HepG2 (cell line): ENCODE results near the gene NEDD8. TPM values are rescaled to one million over a fixed set of nuclear protein-coding genes. Genes with fewer than 3 reads are reported as not detected.
A peak's percentile ranks its signal among the peaks of the same experiment; 100 is the strongest.

Source experiments
- EEA1 ChIP-seq: sonication (generic); formaldehyde crosslinking; IDR thresholded peaks from 2 replicates; pipeline ENCODE4 v1.5.1; 2020; ENCODE audit warnings: mild to moderate bottlenecking, missing genetic modification reagents, borderline replicate concordance
- ESRRA ChIP-seq: sonication (generic); formaldehyde crosslinking; IDR thresholded peaks from 2 replicates; pipeline ENCODE4 v1.5.1; 2020; ENCODE audit warnings: mild to moderate bottlenecking, low read depth, missing genetic modification reagents
- FOXO4 ChIP-seq: sonication (generic); formaldehyde crosslinking; conservative IDR thresholded peaks from 2 replicates; pipeline ENCODE4 v1.8.1; 2023; ENCODE audit warnings: missing genetic modification reagents
- HIC2 ChIP-seq: sonication (generic); formaldehyde crosslinking; IDR thresholded peaks from 2 replicates; pipeline ENCODE4 v1.9.0; 2022; ENCODE audit warnings: low read depth, missing genetic modification reagents
- JDP2 ChIP-seq: sonication (generic); formaldehyde crosslinking; IDR thresholded peaks from 2 replicates; pipeline ENCODE4 v1.8.1; 2022; ENCODE audit warnings: missing genetic modification reagents, borderline replicate concordance
- KDM1A ChIP-seq: IDR thresholded peaks from 2 replicates; pipeline ENCODE4 v1.6.1; 2016; ENCODE audit warnings: missing compliant biosample characterization
- KDM5B ChIP-seq: sonication (generic); formaldehyde crosslinking; IDR thresholded peaks from 2 replicates; pipeline ENCODE4 v1.4.0; 2020; ENCODE audit warnings: missing genetic modification reagents, mild to moderate bottlenecking, borderline replicate concordance
- MZF1 ChIP-seq: sonication (generic); formaldehyde crosslinking; IDR thresholded peaks from 2 replicates; pipeline ENCODE4 v1.8.1; 2023; ENCODE audit warnings: mild to moderate bottlenecking, missing genetic modification reagents, borderline replicate concordance
- NCOA5 ChIP-seq: sonication (generic); formaldehyde crosslinking; IDR thresholded peaks from 2 replicates; pipeline ENCODE4 v1.4.0; 2020; ENCODE audit warnings: missing genetic modification reagents
- PAX8 ChIP-seq: sonication (generic); formaldehyde crosslinking; IDR thresholded peaks from 2 replicates; pipeline ENCODE4 v1.8.0; 2022; ENCODE audit warnings: mild to moderate bottlenecking, missing genetic modification reagents, borderline replicate concordance
- RCOR2 ChIP-seq: IDR thresholded peaks from 2 replicates; pipeline ENCODE4 v1.6.1; 2016; ENCODE audit warnings: missing biosample characterization, missing genetic modification reagents
- SSRP1 ChIP-seq: IDR thresholded peaks from 2 replicates; pipeline ENCODE4 v1.6.1; 2016; ENCODE audit warnings: control low read depth
- ZMAT5 ChIP-seq: sonication (generic); formaldehyde crosslinking; IDR thresholded peaks from 2 replicates; pipeline ENCODE4 v1.5.0; 2020; ENCODE audit warnings: mild to moderate bottlenecking, low read depth, missing genetic modification reagents, borderline replicate concordance
- ZNF24 ChIP-seq: fragments of 450-650 bp; IDR thresholded peaks from 2 replicates; pipeline ENCODE4 v1.6.1; 2017; ENCODE audit warnings: antibody characterized with exemption, mild to moderate bottlenecking
- ZNF674 ChIP-seq: sonication (generic); formaldehyde crosslinking; IDR thresholded peaks from 2 replicates; pipeline ENCODE4 v1.5.0; 2020; ENCODE audit warnings: low read depth, mild to moderate bottlenecking, missing genetic modification reagents
- polyA plus RNA-seq, 8 experiments: library from polyadenylated mRNA; depleted of rRNA in 3 of 8; stranded (reverse) in 7 of 8; unstranded in 1 of 8; fragments of >200 nt; fragmentation: Illumina TruSeq in 4 of 8; extraction: Trizol in 4 of 8; gene quantifications; 2 replicates each; pipeline versions ENCODE4 v1.2.1 to v1.2.3, GENCODE V29; 2011 to 2016; ENCODE audit warnings: low read depth in 4 of 8, missing spikeins in 1 of 8, mixed read lengths in 1 of 8; ENCODE audit not compliant: insufficient read depth in 1 of 8
- total RNA-seq, 5 experiments: library from RNA; depleted of rRNA; stranded (reverse); fragments of >200 nt; fragmentation: Illumina TruSeq; extraction: Trizol; gene quantifications; 2 replicates each; pipeline ENCODE4 v1.2.3, GENCODE V29; 2016; ENCODE audit warnings: low read depth in 1 of 5
- TF ChIP-seq, protein P1 (sequence below): sonication (generic); formaldehyde crosslinking; IDR thresholded peaks from 2 replicates; pipeline ENCODE4 v1.4.0; 2020; ENCODE audit warnings: low read depth, mild to moderate bottlenecking, missing genetic modification reagents
- TF ChIP-seq, protein P2 (sequence below): sonication (generic); formaldehyde crosslinking; conservative IDR thresholded peaks from 2 replicates; pipeline ENCODE4 v1.8.0; 2022; ENCODE audit warnings: low read depth, missing genetic modification reagents
- TF ChIP-seq, protein P3 (sequence below): sonication (generic); formaldehyde crosslinking; IDR thresholded peaks from 2 replicates; pipeline ENCODE4 v1.8.0; 2023; ENCODE audit warnings: mild to moderate bottlenecking, missing genetic modification reagents

NEDD8 gene
- total and polyA plus RNA-seq, 2 of the 13 experiments (the other 11 are each of a cell fraction or from before 2014, with no cell fraction given): 535 to 713 TPM

DNA sequence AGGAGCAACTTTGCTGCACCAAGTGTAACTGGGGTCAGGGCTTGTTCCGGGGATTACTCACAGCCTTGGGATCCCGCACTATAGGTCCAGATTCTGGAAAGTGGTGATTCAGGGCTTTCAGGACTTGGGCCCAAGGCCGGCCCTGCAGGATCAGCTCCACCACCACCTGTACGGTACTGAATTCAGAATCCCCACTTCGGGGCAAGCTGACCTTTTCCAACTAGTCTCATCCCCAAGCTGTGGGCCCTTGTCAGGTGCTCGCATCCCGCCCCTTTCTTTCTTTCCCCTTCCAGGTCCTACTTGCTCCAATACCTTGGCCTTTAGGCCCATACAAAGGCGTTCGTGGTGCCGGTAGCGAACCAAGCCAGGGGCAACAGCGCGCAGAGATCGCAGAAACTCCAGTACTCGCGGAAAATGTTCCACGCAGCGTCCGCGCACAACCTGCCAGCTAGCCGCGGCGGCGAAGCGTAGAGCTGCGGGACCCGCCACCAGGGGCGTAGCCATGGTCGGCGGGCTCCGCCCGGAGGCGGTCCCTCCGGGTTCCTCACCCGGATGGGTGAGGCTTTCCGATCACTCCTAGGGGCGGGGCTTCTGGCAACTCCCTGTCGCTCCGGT, 9.8 kb upstream of the NEDD8 start (continued):
- TF ChIP-seq HIC2 (CRISPR knock-in tag) (0 out of 2 replicates have a peak, but pooled peaks have one; percentile 34), ESRRA (CRISPR knock-in tag) (no peak), EEA1 (CRISPR knock-in tag) (peak; percentile 78), KDM5B (no peak), SSRP1 (no peak), KDM1A (no peak), NCOA5 (0 out of 2 replicates have a peak, but pooled peaks have one; percentile 62), ZMAT5 (CRISPR knock-in tag) (no peak; the same call in 1 of the 2 replicates), ZNF674 (CRISPR knock-in tag) (peak; percentile 59), JDP2 (CRISPR knock-in tag) (no peak), ZNF24 (0 out of 2 replicates have a peak, but pooled peaks have one; percentile 6), MZF1 (CRISPR knock-in tag) (no peak), PAX8 (CRISPR knock-in tag) (no peak), FOXO4 (peak; percentile 98), RCOR2 (CRISPR knock-in tag) (peak; percentile 17; the same call in 1 of the 2 replicates)
- TF ChIP-seq, protein P1, sequence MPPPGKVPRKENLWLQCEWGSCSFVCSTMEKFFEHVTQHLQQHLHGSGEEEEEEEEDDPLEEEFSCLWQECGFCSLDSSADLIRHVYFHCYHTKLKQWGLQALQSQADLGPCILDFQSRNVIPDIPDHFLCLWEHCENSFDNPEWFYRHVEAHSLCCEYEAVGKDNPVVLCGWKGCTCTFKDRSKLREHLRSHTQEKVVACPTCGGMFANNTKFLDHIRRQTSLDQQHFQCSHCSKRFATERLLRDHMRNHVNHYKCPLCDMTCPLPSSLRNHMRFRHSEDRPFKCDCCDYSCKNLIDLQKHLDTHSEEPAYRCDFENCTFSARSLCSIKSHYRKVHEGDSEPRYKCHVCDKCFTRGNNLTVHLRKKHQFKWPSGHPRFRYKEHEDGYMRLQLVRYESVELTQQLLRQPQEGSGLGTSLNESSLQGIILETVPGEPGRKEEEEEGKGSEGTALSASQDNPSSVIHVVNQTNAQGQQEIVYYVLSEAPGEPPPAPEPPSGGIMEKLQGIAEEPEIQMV (CRISPR knock-in tag): peak; percentile 97
- TF ChIP-seq, protein P2, sequence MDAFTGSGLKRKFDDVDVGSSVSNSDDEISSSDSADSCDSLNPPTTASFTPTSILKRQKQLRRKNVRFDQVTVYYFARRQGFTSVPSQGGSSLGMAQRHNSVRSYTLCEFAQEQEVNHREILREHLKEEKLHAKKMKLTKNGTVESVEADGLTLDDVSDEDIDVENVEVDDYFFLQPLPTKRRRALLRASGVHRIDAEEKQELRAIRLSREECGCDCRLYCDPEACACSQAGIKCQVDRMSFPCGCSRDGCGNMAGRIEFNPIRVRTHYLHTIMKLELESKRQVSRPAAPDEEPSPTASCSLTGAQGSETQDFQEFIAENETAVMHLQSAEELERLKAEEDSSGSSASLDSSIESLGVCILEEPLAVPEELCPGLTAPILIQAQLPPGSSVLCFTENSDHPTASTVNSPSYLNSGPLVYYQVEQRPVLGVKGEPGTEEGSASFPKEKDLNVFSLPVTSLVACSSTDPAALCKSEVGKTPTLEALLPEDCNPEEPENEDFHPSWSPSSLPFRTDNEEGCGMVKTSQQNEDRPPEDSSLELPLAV (CRISPR knock-in tag): no peak
- TF ChIP-seq, protein P3, sequence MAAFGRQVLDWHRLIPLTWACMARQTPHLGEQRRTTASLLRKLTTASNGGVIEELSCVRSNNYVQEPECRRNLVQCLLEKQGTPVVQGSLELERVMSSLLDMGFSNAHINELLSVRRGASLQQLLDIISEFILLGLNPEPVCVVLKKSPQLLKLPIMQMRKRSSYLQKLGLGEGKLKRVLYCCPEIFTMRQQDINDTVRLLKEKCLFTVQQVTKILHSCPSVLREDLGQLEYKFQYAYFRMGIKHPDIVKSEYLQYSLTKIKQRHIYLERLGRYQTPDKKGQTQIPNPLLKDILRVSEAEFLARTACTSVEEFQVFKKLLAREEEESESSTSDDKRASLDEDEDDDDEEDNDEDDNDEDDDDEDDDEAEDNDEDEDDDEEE (CRISPR knock-in tag): peak; percentile 54
